NCI-H524 (cell line): ENCODE measurements around the gene GRID1.

Experiments
- DNase-seq, 2 experiments: peaks; one replicate each; lab custom pipeline; 2025; lab: John Stamatoyannopoulos, UW

The GRID1 gene

GRCh38 chr10:86293396-86293791, 73.2 kb downstream of the GRID1 start:
- no peak for DNase-seq

DNA sequence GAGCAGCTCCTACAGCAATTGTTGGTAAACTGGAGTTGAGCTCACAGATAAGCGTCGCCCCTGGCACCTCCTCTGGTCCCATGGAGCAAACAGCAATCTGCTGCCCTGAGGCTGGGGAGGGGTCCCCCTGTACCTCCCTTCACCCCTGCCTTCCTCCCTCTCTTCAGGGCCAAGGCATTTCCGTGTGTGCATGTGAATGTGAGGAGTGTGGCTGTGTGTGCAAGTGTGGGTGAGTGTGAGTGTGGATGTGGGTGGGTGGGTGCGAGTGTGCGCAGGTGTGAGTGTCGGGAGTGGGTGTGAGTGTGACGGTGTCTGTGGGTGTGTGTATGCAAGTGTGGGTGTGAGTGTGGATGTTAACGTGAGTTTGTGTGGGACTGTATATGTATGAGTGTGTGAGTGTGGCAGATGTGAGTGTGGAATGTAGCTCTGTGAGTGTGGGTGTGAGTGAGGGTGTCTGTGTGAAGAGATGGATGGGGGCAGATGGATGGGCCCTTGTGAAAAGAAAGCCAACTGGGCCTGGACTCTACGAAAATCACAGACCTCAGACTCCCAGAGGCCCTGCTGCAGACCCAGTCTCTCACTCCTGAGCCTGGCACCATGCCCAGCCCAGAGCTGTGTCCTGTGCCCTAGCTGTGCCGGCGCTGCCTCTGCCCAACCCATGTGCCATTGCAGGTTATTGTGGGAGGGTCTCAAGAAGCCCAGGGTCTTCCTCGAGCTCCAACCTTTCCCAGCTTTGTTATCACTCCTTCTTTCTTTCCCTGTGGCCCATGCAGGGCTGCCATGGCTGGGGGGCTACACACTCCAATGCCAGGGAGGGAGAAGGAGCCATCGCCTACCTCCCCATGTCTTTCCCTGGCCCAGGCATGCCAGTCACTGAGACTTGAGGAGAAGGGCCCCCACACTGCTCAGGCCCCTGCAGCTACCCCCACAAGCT, 73.9 kb downstream of the GRID1 start:
- DNase-seq = no peak

DNA sequence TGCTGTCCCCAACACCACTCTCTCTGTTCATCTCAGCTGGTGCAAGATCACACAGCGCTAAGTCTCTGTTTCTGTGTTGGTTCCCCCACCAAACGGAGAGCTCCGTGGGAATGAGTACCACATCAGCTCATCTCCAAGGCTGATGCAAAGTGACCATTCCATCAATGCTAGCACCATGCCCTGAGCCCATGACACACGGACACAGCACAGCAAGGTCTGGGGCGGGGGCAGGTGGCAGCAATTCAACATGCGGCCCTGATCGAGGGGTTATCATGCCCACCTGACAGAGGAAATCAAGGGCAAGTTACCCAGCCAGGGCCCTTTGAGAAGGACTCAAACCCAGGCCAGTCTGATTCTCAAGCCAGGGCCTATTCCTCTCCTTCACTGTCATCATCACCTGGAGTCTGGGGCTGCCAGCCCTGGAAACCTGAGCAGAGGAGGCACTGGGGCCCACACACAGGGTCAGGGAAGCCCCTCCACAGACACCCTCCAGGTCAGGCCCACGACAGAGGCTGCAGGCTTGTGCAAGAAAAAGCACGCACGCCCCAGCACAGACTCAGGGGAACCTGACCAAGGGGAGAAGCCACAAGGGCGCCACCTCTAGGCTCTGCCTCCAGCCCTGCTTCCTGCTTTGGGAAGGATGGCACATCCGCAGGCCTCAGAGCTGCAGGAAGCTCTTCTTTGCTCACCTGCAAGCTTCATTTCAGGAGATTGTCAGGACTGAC, 74.8 kb downstream of the GRID1 start:
- no peak for DNase-seq

DNA sequence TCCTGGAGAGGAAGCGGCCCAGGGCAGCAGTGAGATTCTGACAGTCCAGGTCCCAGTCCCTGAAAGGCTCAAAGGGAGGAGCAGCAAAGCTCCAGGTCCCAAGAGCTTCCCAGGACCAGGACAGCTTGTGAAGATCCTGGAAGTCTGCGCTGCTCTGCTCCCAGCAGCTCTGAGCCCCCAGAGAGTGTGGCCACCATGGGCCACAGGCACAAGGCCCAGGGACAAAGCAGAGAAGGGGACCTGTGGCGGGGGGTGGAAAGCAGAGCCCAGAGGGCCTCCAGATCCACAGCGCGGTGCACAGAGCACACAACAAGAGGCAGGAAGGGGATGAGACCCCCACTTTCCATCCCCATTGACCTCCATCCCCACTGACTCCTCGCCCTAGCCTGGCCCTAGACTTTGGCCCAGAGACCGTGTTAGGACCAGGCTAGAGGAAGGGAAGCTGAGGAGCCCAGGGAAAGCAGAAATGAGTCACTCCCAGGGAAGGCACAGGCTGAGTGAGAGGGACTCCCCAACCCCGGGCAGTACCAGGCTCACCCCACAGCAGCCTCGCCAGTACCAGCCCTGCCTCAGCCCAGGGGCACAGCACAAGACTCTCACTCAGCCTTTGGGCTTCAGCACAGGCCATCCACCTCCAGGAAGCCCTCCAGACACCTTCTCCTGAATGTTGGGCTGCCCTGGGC, 75.5 kb downstream of the GRID1 start:
- DNase-seq = no peak

DNA sequence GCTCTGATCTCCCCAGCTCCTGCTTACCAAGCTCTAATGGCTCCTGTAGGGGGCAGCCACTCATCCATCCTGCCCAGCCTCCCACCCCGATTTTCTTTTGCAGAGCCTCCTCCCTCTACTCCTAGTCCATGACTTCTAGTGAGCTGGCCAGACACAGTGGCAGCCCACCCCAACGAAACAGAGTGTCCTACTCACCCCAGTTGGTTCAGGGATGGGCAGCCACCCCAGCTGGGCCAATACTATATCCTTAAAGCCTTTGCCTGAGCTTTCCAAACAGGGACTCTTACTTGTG, 77.1 kb downstream of the GRID1 start:
- DNase-seq = no peak

DNA sequence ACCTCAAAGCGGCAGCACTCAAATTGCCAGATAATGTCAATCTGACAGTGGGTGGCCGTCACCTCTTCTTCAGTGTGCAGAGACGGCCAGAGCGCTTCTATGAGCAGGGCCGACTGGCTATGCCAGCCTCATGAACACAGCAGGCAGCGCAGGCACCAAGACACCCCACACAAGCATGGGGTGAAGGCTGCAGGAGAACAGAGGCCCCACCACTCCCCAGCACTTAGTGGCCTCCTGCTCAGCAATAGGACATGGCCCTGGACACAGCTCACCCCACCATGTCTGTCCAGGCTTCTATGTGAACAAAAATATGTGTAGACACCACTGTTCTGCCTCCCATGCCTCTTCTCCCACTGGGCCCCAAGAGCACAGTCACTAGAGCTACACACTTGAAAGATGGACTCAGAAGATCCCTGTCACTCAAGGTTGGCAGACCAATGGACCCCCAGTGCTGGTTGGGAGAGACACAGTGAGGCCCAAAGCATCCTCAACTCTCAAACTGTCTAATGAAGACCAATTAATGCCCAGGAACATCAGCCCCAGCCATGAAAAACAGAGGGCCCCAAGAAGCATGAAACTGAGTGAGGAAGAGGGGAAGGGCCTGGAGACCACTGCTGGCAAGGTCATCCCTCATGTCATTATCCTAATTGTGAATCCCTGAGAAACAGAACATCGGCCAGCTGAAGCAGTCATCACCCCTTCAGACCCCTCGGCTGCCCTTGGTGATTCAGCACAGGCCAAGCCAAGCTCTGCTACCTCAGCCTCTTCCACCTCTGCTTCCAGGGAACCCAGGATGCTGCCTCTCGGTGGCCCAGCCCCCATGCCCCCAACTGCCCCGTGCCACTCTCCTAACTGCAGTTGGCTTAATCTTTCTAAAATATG, 77.7 kb downstream of the GRID1 start:
- DNase-seq = no peak

GRCh38 chr10:86287966-86288579, 78.5 kb downstream of the GRID1 start:
- DNase-seq = no peak

- no peak for DNase-seq
Measured at GRCh38 chr10:86287110-86287793, 79.3 kb downstream of the GRID1 start.

- DNase-seq = no peak
Measured at GRCh38 chr10:86286236-86287109, 80.1 kb downstream of the GRID1 start.

GRCh38 chr10:86285136-86285790, 81.3 kb downstream of the GRID1 start:
- DNase-seq = no peak

- no peak for DNase-seq
Measured at GRCh38 chr10:86284355-86285105, 82.1 kb downstream of the GRID1 start.

- DNase-seq = no peak
Measured at GRCh38 chr10:86283466-86284287, 82.9 kb downstream of the GRID1 start.

DNA sequence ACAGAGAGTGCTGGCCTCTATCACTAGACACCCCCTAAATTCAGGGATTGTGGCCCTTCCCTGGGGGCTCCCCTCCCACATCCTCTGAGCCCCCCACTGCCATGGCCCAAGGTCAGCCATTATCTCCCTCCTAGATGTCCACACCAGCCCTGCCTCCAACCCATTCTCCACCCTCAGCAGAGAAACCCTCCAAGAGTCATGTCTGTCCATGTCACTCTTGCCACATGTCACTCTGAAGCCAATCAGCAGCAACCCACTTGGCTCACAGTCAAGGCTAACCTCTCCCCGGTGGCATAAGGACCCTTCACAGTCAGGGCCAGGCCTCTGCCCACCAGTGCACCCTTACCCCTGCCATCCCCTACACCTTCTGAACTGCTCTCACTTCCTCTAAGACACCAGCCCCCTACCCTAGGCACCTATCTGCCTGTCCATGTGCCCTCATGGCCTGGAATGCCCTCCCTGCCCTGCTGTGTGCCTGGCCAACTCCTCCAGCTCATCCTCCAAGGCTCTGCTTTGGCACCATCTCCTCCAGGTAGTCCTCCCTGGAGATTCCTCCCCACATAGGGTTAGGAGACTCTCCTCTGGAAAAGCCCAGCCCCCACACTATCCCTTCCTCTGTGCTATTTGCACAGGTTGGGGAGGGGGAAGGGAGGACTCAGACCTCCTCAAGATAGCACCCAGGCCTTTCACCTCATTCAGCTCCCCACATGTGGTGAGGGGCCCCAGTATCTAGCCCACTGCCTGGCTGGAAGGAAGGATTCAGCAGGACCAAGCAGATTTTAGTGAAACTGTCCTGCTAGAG, 83.7 kb downstream of the GRID1 start:
- no peak for DNase-seq

DNA sequence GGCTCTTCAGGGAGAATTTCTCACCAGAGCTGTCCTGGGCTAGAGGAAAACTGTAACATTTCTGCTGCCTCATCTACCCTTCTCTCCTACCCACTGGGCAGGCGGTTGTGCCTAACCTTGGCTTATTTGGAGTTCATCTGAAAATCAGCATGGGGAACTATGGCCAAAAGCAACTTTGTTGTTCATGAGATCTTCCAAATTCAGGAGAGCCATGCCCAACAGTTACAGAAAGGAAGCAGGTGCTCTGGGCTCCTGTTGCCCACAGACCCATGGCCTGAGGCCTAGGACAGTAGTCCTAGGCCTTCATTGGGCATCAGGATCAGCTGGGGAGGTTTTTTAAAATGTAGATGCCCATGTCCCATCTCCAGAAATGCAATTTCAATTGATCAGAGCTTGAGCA, 85.2 kb downstream of the GRID1 start:
- no peak for DNase-seq

DNA sequence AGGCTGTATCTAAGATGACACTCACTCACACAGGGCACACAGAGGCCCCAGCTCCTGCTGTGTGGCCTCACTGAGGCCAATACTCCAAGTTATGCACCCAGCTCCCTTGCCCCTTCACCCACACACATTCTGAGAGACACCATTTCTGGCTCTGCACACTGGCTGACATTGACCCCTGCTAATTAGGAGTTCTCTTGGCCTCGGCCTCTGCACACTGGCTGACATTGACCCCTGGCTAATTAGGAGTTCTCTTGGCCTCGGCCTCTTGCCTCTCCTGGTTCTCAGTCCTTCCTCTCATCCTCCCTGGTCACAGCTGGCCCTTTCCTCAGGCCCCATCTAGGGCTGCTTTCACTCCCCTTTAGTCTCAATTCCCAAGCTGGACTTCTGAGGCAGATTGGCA, 97.3 kb downstream of the GRID1 start:
- no peak for DNase-seq

- no peak for DNase-seq
Measured at GRCh38 chr10:86267286-86268195, 99.1 kb downstream of the GRID1 start.
